Effector memory CD8-positive, alpha-beta T cell (primary cell): Measurements from ENCODE around the gene ZMYND8.
"Not testable (repeated sequence)": the region's sequence is repeated elsewhere in the genome, so short reads cannot be mapped to it uniquely, and the experiment has no call there.

ENCODE experiments used
- ATAC-seq: fragments of 150-1000 bp; cut with Tn5 transposase; replicated peaks from 2 replicates; pipeline ENCODE4 v1.10.0; 2021; ENCODE audit warnings: mild to moderate bottlenecking, moderate library complexity
- DNase-seq, 3 experiments: peaks; one replicate each; pipeline ENCODE4 v3.0.0; 2021
- H3K27ac Mint-ChIP-seq, 2 donors: one replicate each; pipeline ENCODE4 v1.8.0; 2022; ENCODE audit warnings: mild to moderate bottlenecking in 2 of 2, mixed read lengths in 2 of 2, moderate library complexity in 2 of 2
- H3K27me3 Mint-ChIP-seq, 2 donors: one replicate each; pipeline ENCODE4 v1.8.0; 2022; ENCODE audit warnings: mixed read lengths in 2 of 2
- H3K36me3 Mint-ChIP-seq: one replicate; pipeline ENCODE4 v1.8.0; 2022; ENCODE audit warnings: mild to moderate bottlenecking, moderate library complexity, mixed read lengths; ENCODE audit not compliant: insufficient read depth
- H3K4me1 Mint-ChIP-seq, 2 donors: one replicate each; pipeline ENCODE4 v1.8.0; 2022; ENCODE audit warnings: low read depth in 2 of 2, mixed read lengths in 2 of 2
- H3K4me3 Mint-ChIP-seq, 2 donors: one replicate each; pipeline ENCODE4 v1.8.0; 2022; ENCODE audit warnings: mild to moderate bottlenecking in 2 of 2, mixed read lengths in 2 of 2, moderate library complexity in 2 of 2
- H3K9me3 Mint-ChIP-seq, 2 donors: one replicate each; pipeline ENCODE4 v1.8.0; 2022; ENCODE audit warnings: mixed read lengths in 2 of 2

Gene ZMYND8

DNA sequence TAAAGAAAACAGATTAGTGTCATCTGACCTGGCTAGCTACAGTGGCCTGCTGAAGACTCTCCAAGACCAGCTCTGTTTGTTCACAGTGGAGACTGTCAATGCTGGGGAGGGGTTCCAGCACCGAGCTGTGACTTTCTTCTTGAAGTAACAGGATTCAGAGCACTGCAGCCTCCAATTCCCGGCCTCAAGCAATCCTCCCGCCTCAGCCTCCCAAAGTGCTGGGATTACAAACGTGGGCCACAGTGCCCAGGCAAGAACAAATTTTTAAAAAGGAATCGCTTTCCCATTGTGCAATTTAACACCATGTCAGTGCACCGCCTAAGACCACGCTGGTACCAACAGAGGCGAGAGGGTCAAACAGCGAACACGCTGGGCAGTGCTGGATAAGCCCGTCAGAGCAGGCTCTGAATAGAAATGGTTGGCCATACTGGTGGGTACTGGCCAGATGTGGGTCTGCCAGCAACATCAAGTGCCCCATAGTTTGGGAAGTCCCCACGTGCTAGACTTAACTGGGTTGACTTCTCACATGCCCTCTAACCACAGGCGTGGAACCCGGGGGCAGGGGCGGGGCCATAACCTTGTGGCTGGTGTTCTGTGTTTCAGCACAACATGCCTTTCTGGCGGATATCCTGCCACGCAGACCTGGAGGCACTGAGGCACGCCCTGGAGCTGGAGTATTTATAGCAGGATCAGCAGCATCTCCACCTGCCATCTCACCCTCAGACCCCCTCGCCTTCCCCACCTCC, 168.9 kb downstream of the ZMYND8 start:
- Mint-ChIP-seq H3K4me3 (no peak overlapping the region), H3K27me3 (peaks cover 5 to 17% of the 10 kb centered on the region in 2 donors), H3K27ac (no peak overlapping the region), H3K36me3 (no peaks in the 10 kb centered on the region), H3K4me1 (peaks cover 4 to 6% of the 10 kb centered on the region in 2 donors), H3K9me3 (no peaks in the 10 kb centered on the region)
- DNase-seq: peak in 1 of 3 experiments; percentile 11
- ATAC-seq: peak; percentile 76

DNA sequence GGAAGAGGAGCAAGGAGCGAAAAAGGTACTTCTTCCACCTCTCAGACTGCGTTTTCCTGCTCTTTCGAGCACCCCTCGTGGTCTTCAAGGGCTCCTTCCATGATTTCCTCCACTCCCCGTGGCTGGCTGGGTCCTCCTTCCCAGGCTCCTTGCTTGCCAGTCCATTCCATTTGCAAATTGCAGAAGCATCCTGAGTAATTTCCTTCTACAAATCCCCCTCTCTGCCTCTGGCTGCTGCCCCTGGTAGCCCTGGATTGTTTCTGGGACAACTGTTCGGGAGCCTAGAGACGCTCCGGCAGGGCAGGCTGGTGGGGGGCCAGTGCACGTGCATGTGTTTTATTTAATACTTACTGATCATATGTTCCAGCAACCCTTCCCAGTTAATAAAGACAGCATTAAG, 173.1 kb downstream of the ZMYND8 start:
- Mint-ChIP-seq H3K9me3 (no peaks in the 10 kb centered on the region), H3K36me3 (no peaks in the 10 kb centered on the region), H3K27me3 (peaks cover 0 to 13% of the 10 kb centered on the region in 2 donors), H3K27ac (no peak overlapping the region), H3K4me1 (peaks cover 2 to 3% of the 10 kb centered on the region in 2 donors), H3K4me3 (no peak overlapping the region)
- ATAC-seq (no peak), DNase-seq (no peak)

DNA sequence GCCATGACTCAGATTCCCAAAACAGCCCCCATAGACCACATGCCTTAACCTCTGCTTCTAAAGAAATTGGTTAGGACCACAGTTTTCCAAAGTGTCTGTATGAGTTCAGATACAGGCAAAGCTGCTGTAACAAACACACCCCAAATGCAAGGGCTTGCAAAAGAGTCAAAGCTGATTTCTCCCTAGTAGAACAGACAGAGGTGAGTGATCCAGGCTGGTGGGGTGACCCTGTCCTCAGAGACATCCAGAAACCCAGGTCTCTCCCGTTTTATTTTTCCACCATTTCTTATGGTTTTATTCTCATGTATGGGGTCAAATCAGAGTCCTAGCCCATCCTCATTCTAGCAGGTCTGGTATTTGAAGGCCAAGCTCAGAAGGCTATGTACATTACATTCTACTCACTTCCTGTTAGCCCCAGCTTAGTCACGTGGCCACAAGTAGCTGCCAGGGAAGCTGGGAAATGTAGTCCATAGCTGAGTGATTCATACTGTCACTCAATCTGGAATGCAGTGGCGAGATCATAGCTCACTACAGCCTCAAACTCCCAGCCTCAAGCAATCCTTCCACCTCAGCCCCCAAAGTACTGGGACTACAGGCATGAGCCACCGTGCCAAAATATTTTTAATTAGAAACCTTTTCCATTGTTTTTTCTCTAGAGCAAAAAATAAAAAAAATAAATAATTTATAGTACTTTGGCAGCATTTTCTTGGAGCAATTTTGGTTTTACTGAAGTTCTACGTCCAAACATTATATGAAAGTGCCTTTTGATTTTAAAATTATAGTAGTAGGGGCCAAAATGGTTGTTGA, 175.2 kb downstream of the ZMYND8 start:
- no peak for DNase-seq
- H3K27ac Mint-ChIP-seq: no peak overlapping the region

DNA sequence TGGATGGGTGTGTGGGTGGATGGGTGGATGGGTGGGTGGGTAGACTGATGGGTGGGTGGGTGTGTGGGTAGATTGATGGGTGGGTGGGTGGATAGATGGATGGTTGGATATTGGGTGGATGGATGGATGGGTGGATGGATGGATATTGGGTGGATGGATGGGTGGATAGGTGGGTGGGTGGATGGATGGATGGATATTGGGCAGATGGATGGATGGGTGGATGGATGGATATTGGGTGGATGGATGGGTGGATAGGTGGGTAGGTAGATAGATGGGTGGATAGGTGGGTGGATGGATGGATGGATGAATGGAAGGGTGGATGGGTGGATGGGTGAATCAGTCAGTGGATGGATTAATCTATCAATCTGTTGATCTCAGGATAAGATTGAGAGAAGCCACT, 177.2 kb downstream of the ZMYND8 start:
- Mint-ChIP-seq H3K27ac (no peak overlapping the region), H3K27me3 (peaks cover 15 to 24% of the 10 kb centered on the region in 2 donors), H3K9me3 (no peaks in the 10 kb centered on the region), H3K4me1 (peaks cover 0 to 4% of the 10 kb centered on the region in 2 donors), H3K4me3 (no peak overlapping the region), H3K36me3 (peaks cover 6% of the 10 kb centered on the region)
- ATAC-seq (no peak), DNase-seq (no peak)

More for the DNA sequence above, 175.2 kb downstream of the ZMYND8 start:
- ATAC-seq: no peak
- H3K4me1 Mint-ChIP-seq: peaks cover 0 to 2% of the 10 kb centered on the region in 2 donors
- H3K4me3 Mint-ChIP-seq: no peak overlapping the region
- no peaks in the 10 kb centered on the region for H3K9me3 Mint-ChIP-seq
- H3K36me3 Mint-ChIP-seq: peaks cover 2% of the 10 kb centered on the region
- peaks cover 0 to 8% of the 10 kb centered on the region in 2 donors for H3K27me3 Mint-ChIP-seq

DNA sequence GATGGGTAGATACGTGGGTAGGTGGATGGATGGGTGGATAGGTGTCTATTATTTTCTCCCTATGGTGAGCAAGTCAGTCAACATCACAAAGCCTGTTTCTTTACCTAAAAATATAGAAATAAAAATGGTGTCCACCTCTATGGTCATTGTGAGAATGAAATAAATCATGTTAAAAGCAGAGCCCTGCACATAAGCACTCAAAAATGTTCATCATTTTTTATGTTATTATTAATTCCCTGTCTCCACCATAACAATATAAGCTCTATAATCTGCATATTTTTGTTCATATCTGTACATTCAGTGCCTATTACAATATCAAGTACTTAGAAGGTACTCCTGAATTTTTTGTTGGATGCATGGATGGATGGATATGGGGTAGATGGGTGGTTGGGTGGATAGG, 177.6 kb downstream of the ZMYND8 start:
- Mint-ChIP-seq H3K9me3 (no peaks in the 10 kb centered on the region), H3K4me1 (peaks cover 0 to 4% of the 10 kb centered on the region in 2 donors), H3K36me3 (peaks cover 6% of the 10 kb centered on the region), H3K4me3 (no peak overlapping the region), H3K27me3 (peaks cover 15 to 27% of the 10 kb centered on the region in 2 donors), H3K27ac (no peak overlapping the region)
- DNase-seq (no peak), ATAC-seq (no peak)

DNA sequence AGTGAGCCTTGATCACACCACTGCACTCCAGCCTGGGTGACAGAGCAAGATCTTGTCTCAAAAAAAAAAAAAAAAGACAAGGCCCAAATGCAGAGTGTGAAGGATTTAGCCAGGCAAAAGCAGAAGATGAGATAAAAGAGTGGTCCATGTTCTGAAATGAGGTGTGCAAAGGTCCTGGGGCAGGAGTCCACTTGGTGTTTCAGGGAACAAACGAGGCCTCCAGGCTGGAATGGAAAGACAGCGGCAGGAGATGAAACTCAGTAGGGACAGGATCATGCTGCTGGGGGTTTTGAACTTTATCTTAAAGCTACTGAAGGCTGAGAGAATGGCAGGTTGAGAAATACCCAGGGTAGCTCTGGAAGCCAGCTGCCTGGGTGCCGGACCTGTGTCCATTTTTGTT, 178.2 kb downstream of the ZMYND8 start:
- Mint-ChIP-seq H3K4me3 (no peak overlapping the region), H3K4me1 (peaks cover 0 to 4% of the 10 kb centered on the region in 2 donors), H3K9me3 (no peaks in the 10 kb centered on the region), H3K27me3 (peaks cover 15 to 22% of the 10 kb centered on the region in 2 donors), H3K27ac (no peak overlapping the region), H3K36me3 (peaks cover 6% of the 10 kb centered on the region)
- ATAC-seq: no peak
- no peak for DNase-seq

DNA sequence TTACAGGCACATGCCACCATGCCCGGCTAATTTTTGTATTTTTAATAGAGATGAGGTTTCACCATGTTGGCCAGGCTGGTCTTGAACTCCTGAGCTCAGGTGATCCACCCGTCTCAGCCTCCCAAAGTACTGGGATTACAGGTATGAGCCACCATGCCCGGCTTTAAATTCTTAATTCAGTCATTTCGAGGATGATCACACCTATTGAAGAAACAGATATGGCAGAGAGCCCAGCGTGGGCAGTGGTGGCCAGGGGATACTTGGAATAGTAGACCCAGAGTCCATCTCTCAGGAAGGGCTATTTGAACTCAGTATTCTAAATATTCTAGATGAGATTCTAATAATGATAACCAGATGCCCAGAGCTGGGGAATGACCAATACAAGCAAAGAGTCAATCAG, 180.3 kb downstream of the ZMYND8 start:
- H3K9me3 Mint-ChIP-seq, H3K27ac Mint-ChIP-seq, H3K4me1 Mint-ChIP-seq, H3K36me3 Mint-ChIP-seq, ATAC-seq, H3K4me3 Mint-ChIP-seq, DNase-seq: not testable (repeated sequence)
- peaks cover 21 to 34% of the 10 kb centered on the region in 2 donors for H3K27me3 Mint-ChIP-seq

DNA sequence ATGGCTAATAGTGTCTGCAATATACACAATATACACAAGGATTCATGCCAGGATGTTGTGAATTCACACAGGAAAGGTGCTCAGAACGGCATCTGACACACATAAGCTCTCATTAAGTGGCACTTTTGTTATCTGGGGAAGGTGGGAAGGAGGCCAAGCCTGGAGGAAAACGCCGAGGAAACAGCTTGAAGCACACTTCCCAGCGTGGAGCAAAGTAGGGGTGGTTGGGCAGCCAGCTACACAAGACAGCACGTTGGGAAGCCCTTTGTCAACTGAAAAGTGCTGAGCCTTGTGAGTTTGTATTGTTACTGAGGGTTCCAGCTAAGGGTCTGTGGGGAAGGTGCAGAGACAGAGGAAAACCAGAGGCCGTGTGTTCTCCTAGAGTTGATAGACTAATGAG, 181.0 kb downstream of the ZMYND8 start:
- DNase-seq (no peak), ATAC-seq (no peak)
- Mint-ChIP-seq H3K27me3 (peaks cover 27 to 41% of the 10 kb centered on the region in 2 donors), H3K4me3 (no peak overlapping the region), H3K27ac (no peak overlapping the region), H3K4me1 (peaks cover 0 to 4% of the 10 kb centered on the region in 2 donors), H3K9me3 (no peaks in the 10 kb centered on the region), H3K36me3 (peaks cover 6% of the 10 kb centered on the region)

DNA sequence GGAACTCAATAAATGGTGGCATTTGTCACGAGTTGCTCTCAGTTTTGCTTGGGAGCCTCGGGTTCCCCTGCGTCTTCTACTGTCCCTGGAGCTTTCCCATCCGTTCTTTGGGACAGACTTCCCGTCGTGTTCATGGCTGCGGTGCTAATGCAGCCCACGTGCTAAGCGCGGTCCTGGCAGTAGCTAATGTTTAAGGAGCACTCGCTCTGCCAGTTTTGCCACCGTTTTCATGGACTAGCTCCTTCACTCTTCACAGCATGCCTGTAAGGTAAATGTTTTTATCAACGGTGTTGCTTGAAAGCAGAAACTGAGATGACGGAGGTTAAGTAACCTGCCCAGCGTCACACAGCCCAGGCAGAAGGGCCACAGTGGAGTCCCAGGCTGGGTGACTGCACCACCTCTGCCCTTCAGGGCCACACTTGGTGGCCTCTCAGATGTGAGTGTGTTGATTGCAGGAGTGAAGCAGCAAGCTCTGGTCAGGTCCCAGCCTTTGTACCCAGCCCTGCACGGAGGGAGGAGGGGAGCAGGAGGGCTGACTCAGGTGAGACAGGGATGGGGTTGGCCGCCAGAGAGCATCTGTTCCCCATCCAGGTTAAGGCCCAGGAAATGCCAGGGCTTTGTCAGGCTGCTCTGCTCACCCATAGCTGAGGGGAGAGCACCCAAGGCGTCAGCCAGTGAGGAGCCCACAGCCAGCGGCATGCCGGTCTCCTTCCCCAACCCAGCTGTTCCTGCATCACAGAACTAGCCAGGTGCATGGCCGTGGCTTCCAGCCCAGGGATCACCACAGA, 181.8 kb downstream of the ZMYND8 start:
- Mint-ChIP-seq H3K36me3 (peaks cover 6% of the 10 kb centered on the region), H3K4me3 (no peak overlapping the region), H3K27ac (no peak overlapping the region), H3K27me3 (peaks cover 27 to 41% of the 10 kb centered on the region in 2 donors), H3K9me3 (no peaks in the 10 kb centered on the region), H3K4me1 (peaks cover 0 to 4% of the 10 kb centered on the region in 2 donors)
- ATAC-seq (no peak), DNase-seq (no peak)

DNA sequence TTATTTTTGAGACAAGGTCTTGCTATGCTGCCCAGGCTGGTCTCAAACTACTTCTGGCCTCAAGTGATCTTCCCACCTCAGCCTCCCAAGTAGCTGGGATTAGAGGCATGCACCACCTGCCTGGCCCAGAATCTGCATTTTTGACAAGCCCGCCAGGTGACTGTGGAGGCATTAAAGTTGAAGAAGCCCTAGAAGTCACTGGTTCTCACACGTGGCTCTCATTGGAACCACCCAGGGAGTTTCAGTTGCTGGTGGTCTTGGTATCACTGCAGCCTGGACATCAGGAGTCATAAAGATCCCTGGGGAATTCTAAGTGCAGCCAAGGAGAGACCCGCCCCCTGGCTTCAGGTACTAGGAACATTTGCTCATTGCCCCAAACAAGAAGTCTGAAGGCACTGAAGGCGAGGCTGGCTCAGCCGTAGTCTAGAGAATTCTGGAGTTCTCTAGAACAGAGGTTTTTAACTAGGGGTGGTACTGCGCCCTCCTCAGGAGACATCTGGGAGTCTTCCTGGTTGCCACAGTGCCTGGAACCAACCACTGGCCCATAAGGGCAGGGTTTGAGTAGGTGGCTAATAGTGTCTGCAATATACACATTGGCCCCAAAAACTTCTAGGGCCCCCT, 182.8 kb downstream of the ZMYND8 start:
- ATAC-seq (no peak), DNase-seq (no peak)
- Mint-ChIP-seq H3K27ac (no peak overlapping the region), H3K36me3 (peaks cover 6% of the 10 kb centered on the region), H3K4me3 (no peak overlapping the region), H3K4me1 (peaks cover 0 to 4% of the 10 kb centered on the region in 2 donors), H3K27me3 (peaks cover 37 to 46% of the 10 kb centered on the region in 2 donors), H3K9me3 (no peaks in the 10 kb centered on the region)

DNA sequence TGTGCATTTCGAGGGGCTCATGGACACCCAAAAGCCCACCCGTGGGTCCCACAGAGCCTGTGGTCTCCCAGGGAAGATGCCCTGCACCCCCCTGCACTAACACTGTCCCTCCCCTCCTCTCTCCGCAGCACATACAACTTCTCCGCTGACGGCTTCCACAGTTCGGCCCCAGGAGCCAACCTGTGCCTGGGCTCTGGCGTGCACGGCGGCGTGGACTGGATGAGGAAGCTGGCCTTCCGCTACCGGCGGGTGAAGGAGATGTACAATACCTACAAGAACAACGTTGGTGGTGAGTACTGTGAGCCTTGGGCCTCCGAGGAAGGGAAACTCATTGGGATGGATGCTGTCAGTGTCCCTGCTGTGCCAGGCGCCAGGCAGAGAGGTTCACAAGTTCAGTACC, 183.9 kb downstream of the ZMYND8 start:
- Mint-ChIP-seq H3K27ac (no peak overlapping the region), H3K4me3 (no peak overlapping the region), H3K36me3 (peaks cover 6% of the 10 kb centered on the region), H3K27me3 (peaks cover 46 to 56% of the 10 kb centered on the region in 2 donors), H3K9me3 (no peaks in the 10 kb centered on the region), H3K4me1 (peaks cover 0 to 4% of the 10 kb centered on the region in 2 donors)
- ATAC-seq: no peak
- no peak for DNase-seq

DNA sequence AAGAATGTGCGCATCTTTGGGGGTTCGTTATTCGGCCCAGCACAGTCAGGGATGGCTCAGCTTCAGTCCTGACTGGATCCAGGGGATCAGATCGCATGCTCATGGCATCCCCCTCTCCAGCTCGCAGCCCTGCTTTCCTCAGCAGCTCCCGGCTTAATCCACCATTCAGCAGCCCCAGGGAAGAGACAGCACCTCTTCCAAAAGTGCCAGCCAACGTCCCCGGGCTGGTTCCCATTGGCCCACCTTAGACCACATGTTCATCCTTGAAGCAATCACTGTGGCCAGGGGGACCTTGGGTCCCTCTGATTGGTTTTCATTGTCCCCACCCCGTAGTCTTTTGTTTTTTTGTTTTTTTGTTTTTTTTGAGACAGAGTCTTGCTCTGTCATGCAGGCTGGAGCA, 188.7 kb downstream of the ZMYND8 start:
- no peaks in the 10 kb centered on the region for H3K36me3 Mint-ChIP-seq
- H3K27me3 Mint-ChIP-seq: peaks cover 33 to 53% of the 10 kb centered on the region in 2 donors
- H3K4me1 Mint-ChIP-seq: no peaks in the 10 kb centered on the region
- no peak overlapping the region for H3K4me3 Mint-ChIP-seq
- DNase-seq (no peak), ATAC-seq (no peak)
- H3K27ac Mint-ChIP-seq: no peak overlapping the region
- no peaks in the 10 kb centered on the region for H3K9me3 Mint-ChIP-seq

DNA sequence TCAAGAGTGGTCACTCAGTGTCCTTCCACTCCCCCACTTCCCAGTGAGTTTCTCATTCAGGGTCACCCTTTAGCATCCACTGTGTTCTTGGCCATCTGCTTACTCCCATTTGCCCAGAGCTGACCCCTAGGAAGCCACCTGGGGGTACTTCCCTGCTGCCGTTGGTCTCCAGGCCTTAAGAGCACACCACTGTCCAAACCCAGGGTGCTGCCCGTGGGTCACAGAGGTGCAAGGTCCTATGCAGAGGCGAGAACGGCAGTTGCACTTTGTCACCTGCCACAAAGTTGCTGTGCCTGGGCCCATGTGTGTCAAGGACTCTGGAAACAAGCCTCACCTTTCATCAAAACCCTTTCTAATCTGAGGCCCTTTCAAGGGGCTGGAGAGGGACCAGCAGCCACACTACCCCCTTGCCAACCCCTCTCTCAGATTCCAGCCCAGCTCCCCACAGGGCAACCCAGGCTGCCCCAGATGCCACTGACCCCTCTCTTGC, 191.1 kb downstream of the ZMYND8 start:
- no peaks in the 10 kb centered on the region for H3K36me3 Mint-ChIP-seq
- H3K4me1 Mint-ChIP-seq: no peaks in the 10 kb centered on the region
- H3K27ac Mint-ChIP-seq: no peak overlapping the region
- ATAC-seq (no peak), DNase-seq (no peak)
- H3K27me3 Mint-ChIP-seq: peaks cover 23 to 32% of the 10 kb centered on the region in 2 donors
- H3K9me3 Mint-ChIP-seq: no peaks in the 10 kb centered on the region
- no peak overlapping the region for H3K4me3 Mint-ChIP-seq
